ENCODE measurements around the gene KDM2A.

KDM2A gene

GRCh38 chr11:67275606-67276409 is 156.7 kb downstream of the KDM2A start:
- DNase-seq = peak; percentile 3
- H3K4me1 Mint-ChIP-seq = peaks cover 49% of the 10 kb centered on the region
- no peak overlapping the region for H3K4me3 Mint-ChIP-seq
- H3K36me3 Mint-ChIP-seq (ENCODE audit: low read depth) = peaks cover 7% of the 10 kb centered on the region
- TF ChIP-seq, protein P1, sequence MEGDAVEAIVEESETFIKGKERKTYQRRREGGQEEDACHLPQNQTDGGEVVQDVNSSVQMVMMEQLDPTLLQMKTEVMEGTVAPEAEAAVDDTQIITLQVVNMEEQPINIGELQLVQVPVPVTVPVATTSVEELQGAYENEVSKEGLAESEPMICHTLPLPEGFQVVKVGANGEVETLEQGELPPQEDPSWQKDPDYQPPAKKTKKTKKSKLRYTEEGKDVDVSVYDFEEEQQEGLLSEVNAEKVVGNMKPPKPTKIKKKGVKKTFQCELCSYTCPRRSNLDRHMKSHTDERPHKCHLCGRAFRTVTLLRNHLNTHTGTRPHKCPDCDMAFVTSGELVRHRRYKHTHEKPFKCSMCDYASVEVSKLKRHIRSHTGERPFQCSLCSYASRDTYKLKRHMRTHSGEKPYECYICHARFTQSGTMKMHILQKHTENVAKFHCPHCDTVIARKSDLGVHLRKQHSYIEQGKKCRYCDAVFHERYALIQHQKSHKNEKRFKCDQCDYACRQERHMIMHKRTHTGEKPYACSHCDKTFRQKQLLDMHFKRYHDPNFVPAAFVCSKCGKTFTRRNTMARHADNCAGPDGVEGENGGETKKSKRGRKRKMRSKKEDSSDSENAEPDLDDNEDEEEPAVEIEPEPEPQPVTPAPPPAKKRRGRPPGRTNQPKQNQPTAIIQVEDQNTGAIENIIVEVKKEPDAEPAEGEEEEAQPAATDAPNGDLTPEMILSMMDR (IDR thresholded peaks at IDR 0.05) = no peak
- no peaks in the 10 kb centered on the region for H3K9me3 Mint-ChIP-seq
- peaks cover 2% of the 10 kb centered on the region for H3K27me3 Mint-ChIP-seq (ENCODE audit: low read depth, poor library complexity)
- peak overlapping the region; percentile 48 for H3K27ac Mint-ChIP-seq

DNA sequence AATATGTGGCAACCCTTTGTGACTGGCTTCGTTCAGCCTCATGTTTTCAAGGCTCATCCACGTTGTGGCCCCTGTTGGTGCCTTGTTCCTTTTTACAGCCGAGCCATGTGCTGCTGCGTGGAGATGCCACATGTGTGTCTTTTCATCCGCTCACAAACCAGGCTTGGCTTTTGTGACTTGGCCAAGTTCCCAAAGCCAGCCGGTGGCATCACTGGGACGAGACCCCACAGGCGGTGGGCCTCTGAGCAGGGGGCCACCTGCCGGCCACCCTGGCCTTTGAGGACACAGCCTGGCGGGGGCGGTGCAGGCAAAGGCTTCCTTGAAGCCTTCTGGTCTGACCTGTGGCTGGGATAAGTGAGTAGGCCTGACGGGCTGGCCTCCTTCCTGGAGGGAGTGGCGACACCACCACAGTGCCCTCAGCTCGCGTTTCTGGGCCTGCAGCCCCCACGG is 157.7 kb downstream of the KDM2A start:
- Mint-ChIP-seq H3K36me3 (ENCODE audit: low read depth) (peaks cover 7% of the 10 kb centered on the region), H3K9me3 (no peaks in the 10 kb centered on the region), H3K27me3 (ENCODE audit: low read depth, poor library complexity) (peaks cover 2% of the 10 kb centered on the region), H3K4me3 (peak overlapping the region; percentile 51), H3K27ac (peak overlapping the region; percentile 51), H3K4me1 (peaks cover 39% of the 10 kb centered on the region)
- peak; percentile 38 for DNase-seq
- TF ChIP-seq, protein P1 (IDR thresholded peaks at IDR 0.05) = no peak

DNA sequence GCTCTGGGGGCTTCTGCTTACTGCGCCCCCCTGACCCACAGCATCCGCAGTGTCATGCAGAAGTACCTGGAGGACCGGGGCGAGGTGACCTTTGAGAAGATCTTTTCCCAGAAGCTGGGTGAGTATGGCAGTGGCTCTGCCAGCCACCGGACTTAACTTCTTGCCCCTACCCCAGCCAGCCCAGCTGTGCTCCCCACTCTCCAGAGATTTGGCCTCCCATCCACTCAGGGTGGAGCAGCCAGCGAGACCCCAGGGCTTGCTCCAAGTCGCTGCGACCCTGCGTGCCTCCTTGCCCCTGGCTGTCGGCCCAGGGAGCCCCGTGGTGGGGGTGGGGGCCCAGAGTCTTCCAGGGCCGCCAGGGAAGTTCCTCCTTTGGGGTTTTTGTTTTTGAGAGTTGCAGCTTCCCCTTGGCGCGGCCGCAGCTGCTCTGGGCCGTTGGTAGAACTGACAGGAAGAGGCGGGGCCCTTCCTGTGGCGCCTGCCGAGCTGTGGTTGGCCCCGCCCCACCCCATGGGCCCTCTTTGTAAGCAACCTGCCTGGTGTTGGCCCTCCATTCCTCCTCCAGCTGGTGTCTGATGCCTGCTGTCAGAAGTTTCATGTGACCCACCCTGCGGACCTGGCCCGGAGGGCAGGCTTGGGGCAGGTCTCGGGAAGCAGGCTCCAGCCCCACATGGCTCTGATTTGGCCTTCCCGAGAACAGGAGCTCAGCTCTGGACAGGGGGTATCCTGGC is 158.3 kb downstream of the KDM2A start:
- H3K4me1 Mint-ChIP-seq = peaks cover 35% of the 10 kb centered on the region
- peaks cover 7% of the 10 kb centered on the region for H3K36me3 Mint-ChIP-seq (ENCODE audit: low read depth)
- peaks cover 2% of the 10 kb centered on the region for H3K27me3 Mint-ChIP-seq (ENCODE audit: low read depth, poor library complexity)
- H3K27ac Mint-ChIP-seq = peak overlapping the region; percentile 51
- H3K9me3 Mint-ChIP-seq = no peaks in the 10 kb centered on the region
- H3K4me3 Mint-ChIP-seq = peak overlapping the region; percentile 34
- TF ChIP-seq, protein P1 (IDR thresholded peaks at IDR 0.05) = no peak
- peak; percentile 55 for DNase-seq

DNA sequence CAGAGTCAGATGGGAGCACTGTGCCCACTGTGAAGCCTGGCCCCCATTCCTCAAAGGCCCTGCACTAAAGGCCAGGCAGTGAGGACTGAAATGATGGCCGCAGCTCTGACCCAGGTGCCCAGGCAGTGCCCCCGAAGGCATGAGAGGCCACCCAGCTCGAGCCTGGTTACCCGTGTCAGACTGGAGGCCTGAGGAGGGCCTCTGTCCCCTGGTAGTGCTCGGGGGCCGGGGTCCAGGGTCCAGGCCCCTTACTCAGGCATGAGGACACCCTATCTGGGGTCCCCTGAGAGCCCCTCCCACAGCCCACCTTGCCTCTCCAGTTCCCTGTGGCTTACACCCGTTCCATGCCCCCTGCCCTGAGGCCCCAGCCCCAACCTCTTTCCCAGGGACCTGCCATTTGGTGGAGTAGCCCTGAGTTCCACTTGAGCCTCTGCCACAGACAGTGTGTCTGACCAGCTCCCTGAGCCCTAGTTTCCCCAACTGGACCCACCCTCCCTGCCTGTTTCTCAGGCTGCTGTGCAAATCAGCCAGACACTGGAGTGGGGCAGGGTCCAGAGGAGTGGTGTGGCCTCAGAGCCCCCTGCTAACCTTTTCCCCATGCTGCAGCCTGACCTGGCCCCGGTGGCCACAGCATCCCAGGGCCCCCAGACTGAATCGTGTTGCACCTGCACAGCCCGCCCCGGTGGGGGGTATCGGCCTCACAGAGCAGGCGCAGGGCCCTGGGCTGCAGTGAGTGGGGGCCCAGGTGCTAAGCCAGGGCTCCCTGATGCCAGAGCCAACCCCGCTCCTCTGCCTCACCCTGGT is 159.3 kb downstream of the KDM2A start:
- no peak for DNase-seq
- no peak overlapping the region for H3K4me3 Mint-ChIP-seq
- H3K4me1 Mint-ChIP-seq = peaks cover 35% of the 10 kb centered on the region
- peaks cover 2% of the 10 kb centered on the region for H3K27me3 Mint-ChIP-seq (ENCODE audit: low read depth, poor library complexity)
- no peaks in the 10 kb centered on the region for H3K9me3 Mint-ChIP-seq
- TF ChIP-seq, protein P1 (IDR thresholded peaks at IDR 0.05) = no peak
- no peak overlapping the region for H3K27ac Mint-ChIP-seq
- H3K36me3 Mint-ChIP-seq (ENCODE audit: low read depth) = peaks cover 7% of the 10 kb centered on the region

DNA sequence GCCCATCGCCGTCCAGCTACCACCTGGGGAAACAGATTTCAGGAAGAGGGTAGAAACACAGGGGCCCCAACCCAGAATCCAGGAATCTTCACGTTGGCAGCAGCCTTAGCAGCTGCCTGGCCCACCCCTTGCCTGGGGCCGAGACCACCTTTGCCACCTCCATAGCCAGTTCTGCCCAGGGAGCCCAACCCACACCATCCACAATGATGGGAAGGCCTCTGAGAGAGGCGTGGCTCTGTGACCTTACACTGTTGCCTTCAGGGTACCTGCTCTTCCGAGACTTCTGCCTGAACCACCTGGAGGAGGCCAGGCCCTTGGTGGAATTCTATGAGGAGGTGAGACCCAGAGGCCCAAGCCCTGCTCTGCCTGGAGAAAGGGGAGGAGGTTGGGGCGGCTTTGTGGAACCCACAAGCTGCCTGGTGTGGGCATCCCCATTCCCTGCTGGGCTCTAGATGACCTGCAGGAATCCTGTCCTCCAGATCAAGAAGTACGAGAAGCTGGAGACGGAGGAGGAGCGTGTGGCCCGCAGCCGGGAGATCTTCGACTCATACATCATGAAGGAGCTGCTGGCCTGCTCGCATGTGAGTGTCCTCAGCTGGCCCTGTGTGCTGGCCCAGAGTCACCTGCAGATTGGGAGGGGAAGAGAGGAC is 160.0 kb downstream of the KDM2A start:
- Mint-ChIP-seq H3K36me3 (ENCODE audit: low read depth) (peaks cover 7% of the 10 kb centered on the region), H3K4me1 (peaks cover 35% of the 10 kb centered on the region), H3K4me3 (no peak overlapping the region), H3K27me3 (ENCODE audit: low read depth, poor library complexity) (peaks cover 2% of the 10 kb centered on the region), H3K9me3 (no peaks in the 10 kb centered on the region), H3K27ac (no peak overlapping the region)
- DNase-seq = no peak
- TF ChIP-seq, protein P1 (IDR thresholded peaks at IDR 0.05) = no peak
